AG10803 (cell line): ENCODE results near the gene SLC7A1.

ENCODE experiments used
- DNase-seq: peaks from one replicate; pipeline ENCODE4 v3.0.0; 2010; ENCODE audit warnings: low read depth
- H3K4me3 ChIP-seq: 2 replicates; pipeline ENCODE4 v1.5.1; 2011; ENCODE audit warnings: mild to moderate bottlenecking, low read length, control low read depth
- TF ChIP-seq, protein P1 (sequence below): conservative IDR thresholded peaks from 2 replicates; pipeline ENCODE4 v1.5.1; 2011; ENCODE audit warnings: mild to moderate bottlenecking, low read length, control low read depth, inconsistent platforms

Gene SLC7A1

DNA sequence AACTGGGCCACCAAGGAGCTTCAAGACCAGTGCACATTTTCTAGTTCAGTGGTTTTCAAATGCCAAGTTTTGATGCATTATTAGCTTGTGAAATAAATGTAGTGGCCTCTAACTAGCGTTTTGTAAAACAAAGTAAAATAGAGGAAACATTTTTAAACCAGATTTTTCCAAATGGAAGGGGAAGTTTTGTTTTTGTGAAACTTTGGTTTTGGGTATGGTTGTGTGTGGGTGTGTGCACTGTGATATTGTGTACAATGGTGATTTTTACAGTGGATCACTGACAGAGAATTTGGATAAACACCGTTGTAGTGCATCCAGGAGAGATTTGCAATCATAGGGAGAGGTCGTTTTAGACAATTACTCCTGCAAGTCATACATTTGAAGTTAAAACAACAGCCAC, 108.9 kb downstream of the SLC7A1 start:
- no peak overlapping the region for H3K4me3 ChIP-seq
- no peak for DNase-seq
- TF ChIP-seq, protein P1, sequence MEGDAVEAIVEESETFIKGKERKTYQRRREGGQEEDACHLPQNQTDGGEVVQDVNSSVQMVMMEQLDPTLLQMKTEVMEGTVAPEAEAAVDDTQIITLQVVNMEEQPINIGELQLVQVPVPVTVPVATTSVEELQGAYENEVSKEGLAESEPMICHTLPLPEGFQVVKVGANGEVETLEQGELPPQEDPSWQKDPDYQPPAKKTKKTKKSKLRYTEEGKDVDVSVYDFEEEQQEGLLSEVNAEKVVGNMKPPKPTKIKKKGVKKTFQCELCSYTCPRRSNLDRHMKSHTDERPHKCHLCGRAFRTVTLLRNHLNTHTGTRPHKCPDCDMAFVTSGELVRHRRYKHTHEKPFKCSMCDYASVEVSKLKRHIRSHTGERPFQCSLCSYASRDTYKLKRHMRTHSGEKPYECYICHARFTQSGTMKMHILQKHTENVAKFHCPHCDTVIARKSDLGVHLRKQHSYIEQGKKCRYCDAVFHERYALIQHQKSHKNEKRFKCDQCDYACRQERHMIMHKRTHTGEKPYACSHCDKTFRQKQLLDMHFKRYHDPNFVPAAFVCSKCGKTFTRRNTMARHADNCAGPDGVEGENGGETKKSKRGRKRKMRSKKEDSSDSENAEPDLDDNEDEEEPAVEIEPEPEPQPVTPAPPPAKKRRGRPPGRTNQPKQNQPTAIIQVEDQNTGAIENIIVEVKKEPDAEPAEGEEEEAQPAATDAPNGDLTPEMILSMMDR = no peak

DNA sequence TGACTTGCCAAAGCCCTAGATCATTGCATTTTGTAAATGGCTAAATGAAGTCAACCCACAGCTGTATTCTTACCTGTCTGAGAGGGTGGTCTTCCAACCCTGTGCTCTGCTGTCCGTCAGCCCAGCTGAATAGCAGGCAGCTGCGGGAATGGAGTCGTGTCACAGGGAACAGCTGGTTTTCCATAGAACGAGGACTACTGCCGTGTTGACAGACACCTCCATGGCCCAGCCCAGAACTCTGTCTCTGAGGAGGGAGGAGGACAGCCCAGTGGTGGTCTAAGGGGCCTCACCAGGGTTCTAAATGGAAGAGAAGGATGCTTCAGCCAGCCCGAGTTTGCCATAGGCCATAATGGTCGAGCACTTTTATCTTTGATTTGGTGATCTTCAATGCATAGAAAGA, 110.7 kb downstream of the SLC7A1 start:
- H3K4me3 ChIP-seq = no peak overlapping the region
- TF ChIP-seq, protein P1 = no peak
- no peak for DNase-seq

DNA sequence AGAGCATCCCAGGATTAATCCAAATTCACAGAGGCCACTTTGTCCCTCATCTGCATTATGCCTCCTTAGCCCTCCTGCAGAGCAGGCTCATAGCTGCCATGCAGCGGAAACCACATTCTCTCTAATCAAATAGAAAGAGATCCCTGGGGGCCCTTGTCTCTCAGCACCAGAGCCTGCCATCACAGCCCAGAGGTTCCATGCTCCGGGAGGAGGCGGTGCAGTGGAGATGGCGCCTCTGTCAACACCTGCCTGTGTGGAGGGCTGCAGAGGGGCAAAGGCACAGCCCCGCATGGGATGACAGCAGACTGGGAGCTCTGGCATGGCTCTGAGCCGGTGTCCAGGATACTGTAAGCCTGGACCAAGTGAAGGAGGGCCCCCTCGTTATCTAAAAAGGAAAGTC, 111.3 kb downstream of the SLC7A1 start:
- no peak for DNase-seq
- TF ChIP-seq, protein P1 = no peak
- no peak overlapping the region for H3K4me3 ChIP-seq

DNA sequence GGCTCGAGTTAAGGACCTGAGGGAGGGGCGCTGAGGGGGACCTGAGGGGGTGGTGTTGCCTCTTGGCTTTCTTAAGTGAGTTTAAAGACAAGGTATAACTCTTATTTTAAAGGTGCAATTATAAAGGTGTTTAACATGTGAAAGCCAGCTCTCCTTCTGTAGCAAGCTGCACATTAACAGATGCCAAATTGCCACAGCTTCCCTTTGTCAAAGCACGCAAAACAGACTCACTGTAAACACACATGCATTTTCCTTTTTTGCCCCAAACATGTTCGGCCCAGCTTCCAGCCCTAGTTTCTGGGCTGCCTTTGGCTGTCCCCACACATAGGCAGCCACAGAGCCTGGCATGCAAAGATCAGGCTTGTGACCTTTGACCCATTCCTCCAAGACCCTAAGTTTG, 111.9 kb downstream of the SLC7A1 start:
- no peak overlapping the region for H3K4me3 ChIP-seq
- DNase-seq = no peak
- TF ChIP-seq, protein P1 = no peak

DNA sequence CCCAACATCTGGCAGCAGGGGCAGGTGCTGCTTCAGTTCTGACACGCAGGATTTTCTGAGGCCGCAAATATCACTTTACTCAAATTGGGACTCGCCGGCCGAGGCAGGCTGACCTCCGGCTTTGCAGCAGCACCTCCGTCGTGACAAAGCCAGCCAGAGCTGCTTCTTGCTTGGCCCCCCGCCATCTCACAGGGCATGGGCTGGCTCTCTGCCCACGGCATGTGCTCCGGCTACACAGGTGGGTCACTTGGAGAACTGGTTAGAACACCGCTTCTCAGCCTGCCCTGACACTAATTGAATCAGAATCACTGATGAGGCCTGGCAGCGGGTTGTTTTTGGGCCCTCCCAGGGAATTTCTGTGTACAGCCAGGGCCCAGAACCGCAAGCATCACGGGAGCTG, 112.3 kb downstream of the SLC7A1 start:
- TF ChIP-seq, protein P1 = no peak
- H3K4me3 ChIP-seq = no peak overlapping the region
- no peak for DNase-seq

DNA sequence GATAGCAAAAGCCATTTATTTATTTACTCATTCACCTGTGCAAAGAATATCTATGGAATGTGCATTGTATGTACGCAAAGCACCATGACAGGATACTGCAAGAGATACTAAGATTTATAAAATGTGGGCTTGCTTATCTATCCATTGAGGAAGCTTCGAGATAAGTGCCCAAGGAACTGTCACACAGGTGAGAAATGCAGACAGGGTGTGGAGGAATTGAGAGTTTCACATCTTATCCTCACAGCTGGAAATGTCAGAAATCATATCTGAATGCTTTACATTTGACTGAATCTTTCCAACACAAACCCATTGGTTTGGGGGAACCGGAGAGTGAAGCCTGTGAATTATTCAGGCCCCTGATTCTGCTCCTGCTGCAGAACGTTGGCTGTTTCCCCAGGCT, 113.0 kb downstream of the SLC7A1 start:
- TF ChIP-seq, protein P1 = no peak
- no peak for DNase-seq
- H3K4me3 ChIP-seq = no peak overlapping the region

DNA sequence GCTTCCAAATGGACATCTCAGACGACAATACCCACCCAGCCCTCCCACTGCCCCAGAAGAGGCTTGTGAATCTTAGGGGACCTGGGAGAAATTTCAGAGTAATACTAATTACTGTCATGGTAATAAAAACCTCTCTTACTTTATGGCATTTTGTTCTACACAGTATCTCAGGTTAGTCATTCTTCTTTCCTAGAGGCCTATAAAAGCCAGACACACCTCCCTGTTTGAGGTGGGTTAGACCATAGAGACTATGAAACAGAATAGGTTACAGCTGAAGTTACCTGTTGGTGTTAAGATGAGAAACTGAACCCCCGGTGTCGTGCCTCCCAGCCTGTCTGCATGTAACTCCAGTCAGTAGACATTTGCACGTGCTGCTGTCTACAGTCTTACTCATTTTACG, 113.9 kb downstream of the SLC7A1 start:
- H3K4me3 ChIP-seq = no peak overlapping the region
- DNase-seq = no peak
- TF ChIP-seq, protein P1 = no peak
